OCI-LY1 (cell line): ENCODE measurements around the gene PTCH1.

Experiments used
- H2AFZ ChIP-seq: fragments of 200-600 bp; sonication (generic), shearing (Covaris generic); 2 replicates; pipeline ENCODE4 v1.6.0; 2014; ENCODE audit warnings: antibody characterized with exemption, mild to moderate bottlenecking, low read length
- H3F3A ChIP-seq: fragments of 200-600 bp; sonication (generic), shearing (Covaris generic); 2 replicates; pipeline ENCODE4 v1.6.0; 2014; ENCODE audit warnings: mild to moderate bottlenecking, antibody characterized with exemption, low read length, moderate library complexity; ENCODE audit not compliant: insufficient read depth
- H3K27ac ChIP-seq: fragments of 200-600 bp; sonication (generic); 2 replicates; pipeline ENCODE4 v1.5.1; 2014; ENCODE audit warnings: low read length, mixed run types, mild to moderate bottlenecking, low read depth; ENCODE audit not compliant: poor library complexity, severe bottlenecking
- H3K27me3 ChIP-seq: fragments of 200-600 bp; sonication (generic); 2 replicates; pipeline ENCODE4 v1.6.0; 2014; ENCODE audit warnings: antibody characterized with exemption, mild to moderate bottlenecking, low read length, moderate library complexity; ENCODE audit not compliant: insufficient read depth
- H3K36me3 ChIP-seq: fragments of 200-600 bp; sonication (generic); 2 replicates; pipeline ENCODE4 v1.6.1; 2014; ENCODE audit warnings: mild to moderate bottlenecking, antibody characterized with exemption, low read length, moderate library complexity, mixed read lengths; ENCODE audit not compliant: insufficient read depth
- H3K4me1 ChIP-seq: fragments of 200-600 bp; sonication (generic); 2 replicates; pipeline ENCODE4 v1.5.1; 2014; ENCODE audit warnings: mild to moderate bottlenecking, low read length, moderate library complexity; ENCODE audit not compliant: insufficient read depth, severe bottlenecking
- H3K4me2 ChIP-seq: fragments of 200-600 bp; sonication (generic), shearing (Covaris generic); 2 replicates; pipeline ENCODE4 v1.6.1; 2014; ENCODE audit warnings: low read length
- H3K4me3 ChIP-seq: fragments of 200-600 bp; sonication (generic); 2 replicates; pipeline ENCODE4 v1.5.1; 2014; ENCODE audit warnings: low read length, low read depth, mild to moderate bottlenecking, mixed read lengths; ENCODE audit not compliant: poor library complexity, severe bottlenecking
- H3K79me2 ChIP-seq: fragments of 200-600 bp; shearing (Covaris generic); 2 replicates; pipeline ENCODE4 v1.6.1; 2016; ENCODE audit warnings: mixed run types, low read length, mixed read lengths; ENCODE audit not compliant: insufficient read depth
- H3K9ac ChIP-seq: fragments of 200-600 bp; sonication (generic), shearing (Covaris generic); 2 replicates; pipeline ENCODE4 v1.6.1; 2014; ENCODE audit warnings: mild to moderate bottlenecking, low read length, mixed read lengths
- H3K9me2 ChIP-seq: fragments of 200-600 bp; sonication (generic), shearing (Covaris generic); 2 replicates; pipeline ENCODE4 v1.6.1; 2014; ENCODE audit warnings: low read depth, mild to moderate bottlenecking, low read length, mixed read lengths
- H3K9me3 ChIP-seq: fragments of 200-600 bp; shearing (Covaris generic); 2 replicates; pipeline ENCODE4 v1.6.1; 2014; ENCODE audit warnings: low read length, mixed read lengths
- H4K20me1 ChIP-seq: fragments of 200-600 bp; sonication (generic), shearing (Covaris generic); 2 replicates; pipeline ENCODE4 v1.6.0; 2016; ENCODE audit warnings: mild to moderate bottlenecking, low read length; ENCODE audit not compliant: insufficient read depth
- EZH2 ChIP-seq: fragments of 200-600 bp; sonication (generic), shearing (Covaris generic); IDR thresholded peaks from 2 replicates; pipeline ENCODE4 v1.8.0; 2017; ENCODE audit warnings: borderline replicate concordance, mixed run types, mild to moderate bottlenecking, antibody characterized with exemption, low read length, moderate library complexity, mixed read lengths
- TF ChIP-seq, protein P1 (sequence below): fragments of 200-600 bp; sonication (generic), shearing (Covaris generic); IDR thresholded peaks from 2 replicates; pipeline ENCODE4 v1.5.1; 2017; ENCODE audit warnings: mild to moderate bottlenecking, antibody characterized with exemption, low read length, moderate library complexity, mixed read lengths

PTCH1 gene

DNA sequence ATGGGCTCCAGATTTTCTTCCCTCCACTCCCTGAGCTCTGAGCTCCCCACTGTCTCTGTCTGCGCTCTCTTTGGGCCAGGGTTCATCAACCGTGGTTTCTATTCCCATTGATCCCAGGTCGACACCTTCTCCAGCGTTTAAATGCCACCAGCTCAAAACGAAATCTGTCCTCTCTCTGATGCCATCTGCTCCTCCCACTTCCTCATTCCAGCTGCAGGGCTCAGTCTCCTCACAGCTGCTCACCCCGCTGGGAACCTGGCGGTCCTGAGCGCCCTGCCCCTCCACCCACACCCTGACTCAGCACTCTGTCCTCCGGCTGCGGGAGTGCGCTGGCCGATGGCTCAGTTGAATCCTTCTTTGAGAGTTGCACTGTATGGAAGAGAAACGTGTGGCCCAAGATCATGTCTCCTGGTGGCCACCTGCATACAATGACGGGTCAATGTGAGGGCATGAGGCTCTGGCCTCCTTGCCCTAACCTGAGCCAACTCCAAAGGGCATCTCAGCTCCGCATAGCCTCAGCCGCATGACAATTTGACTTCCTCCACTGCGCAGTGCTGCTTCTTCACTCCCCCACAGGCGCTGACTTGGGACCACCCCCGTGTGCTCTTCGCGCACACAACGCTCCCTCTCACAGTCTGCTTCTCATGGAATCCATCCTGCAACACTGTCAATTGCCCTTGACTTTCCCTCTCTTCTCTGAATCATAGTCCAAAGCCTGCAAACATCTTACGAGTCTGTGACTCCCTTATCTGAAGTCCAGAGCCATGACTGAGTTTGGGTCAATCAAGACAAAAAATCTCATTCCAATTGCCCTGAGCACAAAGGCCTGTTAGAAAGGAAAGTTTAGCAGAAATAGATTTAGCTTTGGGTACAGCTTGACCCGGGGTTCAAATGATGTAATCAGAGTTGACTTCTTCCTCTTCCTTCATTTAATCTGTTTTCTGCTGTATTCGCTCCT, 82.4 kb downstream of the PTCH1 start:
- no peaks in the 10 kb centered on the region for H3K27me3 ChIP-seq
- H3K4me2 ChIP-seq, result no peak overlapping the region
- H3K9ac ChIP-seq, result no peak overlapping the region
- no peak overlapping the region for H3K4me3 ChIP-seq
- H3K36me3 ChIP-seq, result no peaks in the 10 kb centered on the region; the same call in 1 of the 2 replicates
- no peaks in the 10 kb centered on the region for H4K20me1 ChIP-seq
- H3K9me3 ChIP-seq, result peaks cover 8% of the 10 kb centered on the region
- TF ChIP-seq, protein P1, sequence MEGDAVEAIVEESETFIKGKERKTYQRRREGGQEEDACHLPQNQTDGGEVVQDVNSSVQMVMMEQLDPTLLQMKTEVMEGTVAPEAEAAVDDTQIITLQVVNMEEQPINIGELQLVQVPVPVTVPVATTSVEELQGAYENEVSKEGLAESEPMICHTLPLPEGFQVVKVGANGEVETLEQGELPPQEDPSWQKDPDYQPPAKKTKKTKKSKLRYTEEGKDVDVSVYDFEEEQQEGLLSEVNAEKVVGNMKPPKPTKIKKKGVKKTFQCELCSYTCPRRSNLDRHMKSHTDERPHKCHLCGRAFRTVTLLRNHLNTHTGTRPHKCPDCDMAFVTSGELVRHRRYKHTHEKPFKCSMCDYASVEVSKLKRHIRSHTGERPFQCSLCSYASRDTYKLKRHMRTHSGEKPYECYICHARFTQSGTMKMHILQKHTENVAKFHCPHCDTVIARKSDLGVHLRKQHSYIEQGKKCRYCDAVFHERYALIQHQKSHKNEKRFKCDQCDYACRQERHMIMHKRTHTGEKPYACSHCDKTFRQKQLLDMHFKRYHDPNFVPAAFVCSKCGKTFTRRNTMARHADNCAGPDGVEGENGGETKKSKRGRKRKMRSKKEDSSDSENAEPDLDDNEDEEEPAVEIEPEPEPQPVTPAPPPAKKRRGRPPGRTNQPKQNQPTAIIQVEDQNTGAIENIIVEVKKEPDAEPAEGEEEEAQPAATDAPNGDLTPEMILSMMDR, result no peak
- no peak for TF ChIP-seq EZH2
- peaks cover 16% of the 10 kb centered on the region for H3K4me1 ChIP-seq
- H3K79me2 ChIP-seq, result no peaks in the 10 kb centered on the region
- no peaks in the 10 kb centered on the region for H3F3A ChIP-seq
- no peak overlapping the region for H3K27ac ChIP-seq
- no peaks in the 10 kb centered on the region for H3K9me2 ChIP-seq
- no peak overlapping the region for H2AFZ ChIP-seq

- TF ChIP-seq, protein P1, result no peak
- TF ChIP-seq EZH2, result no peak
- Histone ChIP-seq H3K36me3 (no peaks in the 10 kb centered on the region; the same call in 1 of the 2 replicates), H3K9ac (no peak overlapping the region), H3K27ac (no peak overlapping the region), H3K4me1 (peaks cover 16% of the 10 kb centered on the region), H4K20me1 (no peaks in the 10 kb centered on the region), H3K9me3 (peaks cover 8% of the 10 kb centered on the region), H3F3A (no peaks in the 10 kb centered on the region), H3K4me2 (no peak overlapping the region), H3K79me2 (no peaks in the 10 kb centered on the region), H3K9me2 (no peaks in the 10 kb centered on the region), H3K27me3 (no peaks in the 10 kb centered on the region), H3K4me3 (no peak overlapping the region), H2AFZ (no peak overlapping the region)
These were observed 83.5 kb downstream of the PTCH1 start for GRCh38 chr9:95433096-95433819.

DNA sequence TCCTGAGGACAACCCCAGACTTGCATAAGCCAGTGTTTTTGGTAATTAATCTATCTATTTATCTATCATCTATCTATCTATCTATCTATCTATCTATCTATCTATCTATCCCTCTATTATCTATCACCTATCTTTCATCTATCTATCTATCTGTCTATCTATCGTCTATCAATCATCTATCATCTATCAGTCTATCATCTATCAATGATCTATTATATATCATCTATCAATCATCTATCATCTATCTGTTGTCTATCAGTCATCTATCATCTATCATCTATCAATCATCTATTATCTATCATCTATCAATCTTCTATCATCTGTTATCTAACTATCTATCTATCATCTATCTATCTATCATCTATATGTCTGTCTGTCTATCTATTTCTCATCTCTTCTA, 85.5 kb downstream of the PTCH1 start:
- peaks cover 24% of the 10 kb centered on the region for H3K4me1 ChIP-seq
- H3F3A ChIP-seq, result no peaks in the 10 kb centered on the region
- H3K36me3 ChIP-seq, result no peaks in the 10 kb centered on the region; the same call in 1 of the 2 replicates
- no peak overlapping the region for H3K4me3 ChIP-seq
- no peak overlapping the region for H3K9ac ChIP-seq
- H3K27ac ChIP-seq, result no peak overlapping the region
- H3K27me3 ChIP-seq, result no peaks in the 10 kb centered on the region
- no peak overlapping the region for H3K4me2 ChIP-seq
- no peak overlapping the region for H2AFZ ChIP-seq
- no peaks in the 10 kb centered on the region for H3K9me2 ChIP-seq
- H3K79me2 ChIP-seq, result no peaks in the 10 kb centered on the region
- TF ChIP-seq, protein P1, result no peak
- TF ChIP-seq EZH2, result no peak
- peaks cover 8% of the 10 kb centered on the region for H3K9me3 ChIP-seq
- H4K20me1 ChIP-seq, result no peaks in the 10 kb centered on the region
